CD8-positive, alpha-beta memory T cell (primary cell): Measurements from ENCODE around the gene PLK2. TPM values are rescaled to one million over a fixed set of nuclear protein-coding genes. Genes with fewer than 3 reads are reported as not detected.
A peak's percentile ranks its signal among the peaks of the same experiment; 100 is the strongest.

Experiments
- CTCF ChIA-PET: fragments of 350-600 bp; sonication (Branson Sonifier 250); formaldehyde crosslinking; loops from one replicate; lab custom pipeline; 2021; ENCODE audit warnings: antibody characterized with exemption; lab: Charles Lee
- POLR2A ChIA-PET: fragments of 350-600 bp; sonication (Branson Sonifier 250); formaldehyde crosslinking; loops from one replicate; lab custom pipeline; 2021; ENCODE audit warnings: antibody characterized with exemption; lab: Charles Lee
- DNase-seq, 5 donors: peaks; one replicate each; pipeline versions ENCODE4 v3.0.0 to v3.0.0-alpha.2; 2020 to 2022; ENCODE audit warnings: mixed read lengths in 1 of 5
- H3K27ac ChIP-seq: one replicate; pipeline ENCODE4 v1.7.0; 2013; ENCODE audit warnings: low read depth, mild to moderate bottlenecking, low read length, moderate library complexity
- H3K27me3 ChIP-seq: 2 replicates; pipeline ENCODE4 v1.7.0; 2013; ENCODE audit warnings: low read length, mild to moderate bottlenecking; ENCODE audit not compliant: insufficient read depth, poor library complexity, severe bottlenecking
- H3K36me3 ChIP-seq: 2 replicates; pipeline ENCODE4 v1.7.0; 2013; ENCODE audit warnings: mild to moderate bottlenecking, low read length, moderate library complexity; ENCODE audit not compliant: insufficient read depth
- H3K4me1 ChIP-seq: 2 replicates; pipeline ENCODE4 v1.7.0; 2013; ENCODE audit warnings: mild to moderate bottlenecking, low read length, moderate library complexity; ENCODE audit not compliant: insufficient read depth
- H3K4me3 ChIP-seq: 2 replicates; pipeline ENCODE4 v1.7.0; 2013; ENCODE audit warnings: mild to moderate bottlenecking, low read length
- H3K9me3 ChIP-seq: 2 replicates; pipeline ENCODE4 v1.7.0; 2013; ENCODE audit warnings: mild to moderate bottlenecking, low read length
- H3K27ac Mint-ChIP-seq, 8 donors: one replicate each; pipeline ENCODE4 v1.8.0; 2020 to 2021; ENCODE audit warnings: mixed read lengths in 8 of 8, mild to moderate bottlenecking in 6 of 8, inconsistent platforms in 3 of 8, moderate library complexity in 3 of 8
- H3K27me3 Mint-ChIP-seq, 2 donors: one replicate each; pipeline ENCODE4 v1.8.0; 2020 to 2021; ENCODE audit warnings: mixed read lengths in 2 of 2, mild to moderate bottlenecking in 1 of 2, moderate library complexity in 1 of 2
- H3K36me3 Mint-ChIP-seq, 3 donors: one replicate each; pipeline ENCODE4 v1.8.0; 2020 to 2021; ENCODE audit warnings: mixed read lengths in 3 of 3, inconsistent platforms in 1 of 3, mild to moderate bottlenecking in 1 of 3
- H3K4me1 Mint-ChIP-seq, 3 donors: one replicate each; pipeline ENCODE4 v1.8.0; 2020 to 2021; ENCODE audit warnings: mixed read lengths in 3 of 3, inconsistent platforms in 1 of 3, mild to moderate bottlenecking in 1 of 3
- H3K4me3 Mint-ChIP-seq, 7 donors: one replicate each; pipeline ENCODE4 v1.8.0; 2020 to 2021; ENCODE audit warnings: mixed read lengths in 7 of 7, mild to moderate bottlenecking in 6 of 7, moderate library complexity in 4 of 7, inconsistent platforms in 2 of 7
- H3K9me3 Mint-ChIP-seq, 5 donors: one replicate each; pipeline ENCODE4 v1.8.0; 2020 to 2022; ENCODE audit warnings: mixed read lengths in 5 of 5, mild to moderate bottlenecking in 3 of 5, moderate library complexity in 2 of 5, inconsistent platforms in 1 of 5
- polyA plus RNA-seq: library from polyadenylated mRNA; unstranded; fragments of 300-500 nt; fragmentation: Illumina TruSeq; gene quantifications from one replicate; pipeline ENCODE4 v1.2.3, GENCODE V29; 2021
- total RNA-seq, 2 experiments: library from RNA; stranded (reverse); gene quantifications; one replicate each; pipeline ENCODE4 v1.2.3, GENCODE V29; 2021

Gene PLK2
- total and polyA plus RNA-seq, 3 experiments from 2014 or later, result 2.5 to 5.2 (median 3.0) TPM

DNA sequence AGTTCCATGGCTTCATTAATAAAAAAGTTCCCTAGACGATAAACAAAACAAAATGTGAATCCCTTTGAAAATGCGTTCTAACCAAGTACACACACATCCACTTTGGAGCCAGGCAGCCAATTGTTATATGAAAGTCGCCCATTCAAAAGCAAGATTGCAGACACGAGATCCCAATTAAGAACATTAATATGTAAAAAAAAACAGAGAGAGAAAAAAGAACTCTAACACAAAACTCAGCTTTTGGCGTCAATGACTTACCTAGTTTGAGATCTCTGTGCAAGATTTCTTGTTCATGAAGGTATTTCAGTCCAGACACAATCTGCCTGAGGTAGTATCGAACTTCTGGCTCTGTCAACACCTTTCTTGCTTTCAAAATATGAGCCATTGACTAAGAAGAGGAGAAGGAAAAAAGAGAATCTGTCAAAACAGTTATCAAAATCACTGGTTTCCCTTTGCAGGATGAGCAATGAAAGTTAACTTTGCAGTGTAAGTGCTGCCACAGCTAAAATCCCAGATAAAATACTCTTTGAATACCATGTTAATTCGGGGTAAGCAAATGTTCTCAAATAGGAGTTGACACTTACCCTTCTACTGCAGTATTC is 1.6 kb downstream of the PLK2 start:
- ChIA-PET POLR2A (no interaction called here), CTCF (no interaction called here)
- Mint-ChIP-seq H3K4me3 (peak overlapping the region in 6 of 7 donors; percentile 42 to 92 (median 85)), H3K9me3 (no peaks in the 10 kb centered on the region), H3K27ac (peak overlapping the region in 1 of 8 donors; percentile 38), H3K27me3 (peaks cover 19 to 20% of the 10 kb centered on the region in 2 donors), H3K4me1 (peaks cover 13 to 17% (median 17%) of the 10 kb centered on the region in 3 donors), H3K36me3 (peaks cover 0 to 1% (median 0%) of the 10 kb centered on the region in 3 donors)
- DNase-seq, result peak in 1 of 5 donors; percentile 4
- Histone ChIP-seq H3K4me1 (peaks cover 11% of the 10 kb centered on the region), H3K27me3 (no peaks in the 10 kb centered on the region), H3K36me3 (no peaks in the 10 kb centered on the region), H3K4me3 (no peak overlapping the region), H3K9me3 (no peaks in the 10 kb centered on the region), H3K27ac (no peak overlapping the region)

DNA sequence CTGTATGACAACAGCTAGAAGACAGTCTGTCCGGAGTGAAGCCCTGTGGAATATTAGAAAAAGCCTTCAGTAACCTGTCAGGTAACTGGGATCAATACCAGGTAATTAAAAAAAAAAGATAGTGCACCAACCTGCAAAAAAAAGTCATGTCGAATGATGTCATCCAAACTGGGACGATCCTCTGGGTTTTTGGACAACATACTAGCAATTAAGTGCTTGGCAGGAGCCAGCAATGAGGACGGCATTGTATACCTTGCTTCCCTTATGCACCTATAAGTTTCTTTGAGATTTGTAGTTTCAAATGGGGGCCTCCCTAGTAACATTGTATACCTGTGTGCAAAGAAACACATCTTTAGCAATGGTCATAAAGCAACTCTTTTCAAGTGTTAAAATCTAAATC is 2.8 kb downstream of the PLK2 start:
- Mint-ChIP-seq H3K9me3 (peaks cover 0 to 4% (median 0%) of the 10 kb centered on the region in 5 donors), H3K27me3 (peaks cover 19 to 21% of the 10 kb centered on the region in 2 donors), H3K4me1 (peaks cover 13 to 17% (median 17%) of the 10 kb centered on the region in 3 donors), H3K27ac (peak overlapping the region in 1 of 8 donors; percentile 23), H3K4me3 (peak overlapping the region in 1 of 7 donors; percentile 34), H3K36me3 (peaks cover 0 to 1% (median 0%) of the 10 kb centered on the region in 3 donors)
- no peak for DNase-seq
- CTCF ChIA-PET, result no interaction called here
- Histone ChIP-seq H3K36me3 (no peaks in the 10 kb centered on the region), H3K4me3 (no peak overlapping the region), H3K27ac (no peak overlapping the region), H3K4me1 (peaks cover 11% of the 10 kb centered on the region), H3K9me3 (no peaks in the 10 kb centered on the region), H3K27me3 (no peaks in the 10 kb centered on the region)
- POLR2A ChIA-PET, result no interaction called here

DNA sequence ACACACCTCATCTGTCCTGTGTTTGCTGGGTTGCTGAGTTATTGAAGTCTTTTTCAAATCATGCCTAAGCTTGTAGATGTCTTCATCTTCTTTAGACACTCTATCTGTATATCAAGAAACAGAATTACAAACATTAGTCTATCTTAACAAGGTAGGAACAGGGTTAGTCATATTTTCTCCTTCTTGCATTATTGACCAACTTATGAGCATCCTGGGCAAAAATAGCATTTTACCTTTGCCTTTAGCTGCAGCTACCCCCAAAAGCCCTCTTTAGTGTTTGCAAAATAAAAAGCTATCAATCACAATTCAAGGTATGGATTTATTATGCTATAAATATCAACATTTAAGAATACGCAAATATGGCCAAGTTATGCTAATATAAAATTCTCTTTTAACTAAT is 3.4 kb downstream of the PLK2 start:
- no peaks in the 10 kb centered on the region for H3K27me3 ChIP-seq
- H3K36me3 ChIP-seq, result no peaks in the 10 kb centered on the region
- no peak overlapping the region for H3K27ac Mint-ChIP-seq
- peaks cover 0 to 5% (median 0%) of the 10 kb centered on the region in 5 donors for H3K9me3 Mint-ChIP-seq
- POLR2A ChIA-PET, result no interaction called here
- H3K4me1 ChIP-seq, result peaks cover 11% of the 10 kb centered on the region
- no peak overlapping the region for H3K4me3 ChIP-seq
- peaks cover 13 to 17% (median 17%) of the 10 kb centered on the region in 3 donors for H3K4me1 Mint-ChIP-seq
- no peaks in the 10 kb centered on the region for H3K9me3 ChIP-seq
- peaks cover 0 to 1% (median 0%) of the 10 kb centered on the region in 3 donors for H3K36me3 Mint-ChIP-seq
- CTCF ChIA-PET, result no interaction called here
- H3K27ac ChIP-seq, result no peak overlapping the region
- H3K4me3 Mint-ChIP-seq, result no peak overlapping the region
- peaks cover 20 to 24% of the 10 kb centered on the region in 2 donors for H3K27me3 Mint-ChIP-seq
- DNase-seq, result no peak

DNA sequence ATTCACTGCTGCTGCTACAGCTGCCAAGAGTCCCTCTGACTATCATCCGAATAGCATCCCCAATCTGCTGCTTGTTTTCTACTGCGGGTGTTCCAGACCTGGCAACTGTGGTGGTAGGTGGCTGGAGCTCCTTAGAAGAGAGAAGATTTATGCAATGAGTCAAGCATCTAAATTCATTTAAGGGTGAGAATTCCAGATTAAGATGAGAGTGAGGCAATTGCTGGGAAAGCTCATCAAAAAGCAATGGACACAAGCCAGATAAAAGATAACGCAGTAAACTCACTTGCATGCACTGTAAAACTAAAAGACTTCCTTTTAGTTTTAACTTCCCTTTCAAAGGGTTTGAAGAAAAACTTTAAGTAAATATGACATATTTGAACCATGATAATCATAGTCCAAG is 3.9 kb downstream of the PLK2 start:
- no peak for DNase-seq
- ChIA-PET POLR2A (interaction anchor here (0.6 kb wide), 1 partner anchor 1158 kb away, joined by 3 read pairs; no protein-coding TSS in a partner anchor), CTCF (no interaction called here)
- Histone ChIP-seq H3K27ac (no peak overlapping the region), H3K9me3 (no peaks in the 10 kb centered on the region), H3K4me3 (no peak overlapping the region), H3K36me3 (no peaks in the 10 kb centered on the region), H3K4me1 (peaks cover 11% of the 10 kb centered on the region), H3K27me3 (no peaks in the 10 kb centered on the region)
- Mint-ChIP-seq H3K27me3 (peaks cover 20 to 27% of the 10 kb centered on the region in 2 donors), H3K9me3 (peaks cover 0 to 5% (median 0%) of the 10 kb centered on the region in 5 donors), H3K36me3 (peaks cover 0 to 1% (median 0%) of the 10 kb centered on the region in 3 donors), H3K27ac (peak overlapping the region in 1 of 8 donors; percentile 31), H3K4me1 (peaks cover 11 to 16% (median 15%) of the 10 kb centered on the region in 3 donors), H3K4me3 (no peak overlapping the region)

DNA sequence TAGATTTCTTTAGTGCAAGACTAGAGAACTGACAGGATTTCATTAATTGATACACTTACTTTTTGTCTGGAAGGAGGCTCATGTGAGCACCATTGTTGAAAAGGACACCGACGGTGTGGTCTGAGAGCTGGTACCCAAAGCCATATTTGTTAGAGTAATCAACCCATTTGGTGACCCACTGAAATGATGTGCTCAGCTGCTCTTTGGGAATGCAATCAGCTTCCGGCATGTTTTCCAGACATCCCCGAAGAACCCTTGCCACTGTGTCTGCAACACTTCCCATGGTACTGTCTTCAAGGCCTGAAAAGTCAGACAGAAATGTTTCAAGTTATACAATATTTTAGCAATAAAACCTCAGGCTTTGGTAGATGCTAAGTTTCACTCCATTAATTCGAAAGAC is 4.4 kb downstream of the PLK2 start:
- Mint-ChIP-seq H3K4me1 (peaks cover 8 to 12% (median 11%) of the 10 kb centered on the region in 3 donors), H3K4me3 (no peak overlapping the region), H3K27me3 (peaks cover 20 to 31% of the 10 kb centered on the region in 2 donors), H3K27ac (no peak overlapping the region), H3K9me3 (peaks cover 0 to 5% (median 0%) of the 10 kb centered on the region in 5 donors), H3K36me3 (peaks cover 0 to 1% (median 0%) of the 10 kb centered on the region in 3 donors)
- Histone ChIP-seq H3K4me1 (peaks cover 8% of the 10 kb centered on the region), H3K9me3 (no peaks in the 10 kb centered on the region), H3K27me3 (no peaks in the 10 kb centered on the region), H3K4me3 (no peak overlapping the region), H3K27ac (no peak overlapping the region), H3K36me3 (no peaks in the 10 kb centered on the region)
- ChIA-PET CTCF (no interaction called here), POLR2A (interaction anchor here (0.6 kb wide), 1 partner anchor 1157 kb away, joined by 3 read pairs; no protein-coding TSS in a partner anchor)
- DNase-seq, result no peak

DNA sequence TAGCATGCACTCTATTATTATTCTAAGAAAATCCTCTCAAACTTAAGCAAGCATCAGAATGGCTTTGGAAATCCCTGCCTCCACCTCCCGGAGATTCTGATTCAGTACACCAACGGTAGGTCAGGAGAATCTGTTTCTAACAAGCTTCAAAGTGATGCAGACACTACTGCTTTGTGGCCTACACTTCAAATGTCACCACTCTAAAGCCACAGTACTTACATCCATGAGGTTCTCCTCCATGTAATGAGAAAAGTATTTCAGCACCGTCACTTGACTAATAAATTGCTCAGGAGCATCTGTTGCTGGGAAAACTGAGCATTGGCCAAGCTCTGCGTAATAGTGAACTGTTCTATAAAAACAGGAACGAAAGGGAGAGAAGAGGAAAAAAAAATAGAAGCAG is 4.8 kb downstream of the PLK2 start:
- no peak overlapping the region for H3K27ac ChIP-seq
- POLR2A ChIA-PET, result no interaction called here
- peaks cover 0 to 1% (median 0%) of the 10 kb centered on the region in 3 donors for H3K36me3 Mint-ChIP-seq
- CTCF ChIA-PET, result no interaction called here
- no peak overlapping the region for H3K27ac Mint-ChIP-seq
- H3K4me1 Mint-ChIP-seq, result peaks cover 8 to 12% (median 11%) of the 10 kb centered on the region in 3 donors
- no peak overlapping the region for H3K4me3 Mint-ChIP-seq
- H3K4me3 ChIP-seq, result no peak overlapping the region
- peaks cover 0 to 5% (median 0%) of the 10 kb centered on the region in 5 donors for H3K9me3 Mint-ChIP-seq
- H3K27me3 Mint-ChIP-seq, result peaks cover 20 to 31% of the 10 kb centered on the region in 2 donors
- H3K9me3 ChIP-seq, result no peaks in the 10 kb centered on the region
- DNase-seq, result no peak
- peaks cover 8% of the 10 kb centered on the region for H3K4me1 ChIP-seq
- no peaks in the 10 kb centered on the region for H3K36me3 ChIP-seq
- no peaks in the 10 kb centered on the region for H3K27me3 ChIP-seq

DNA sequence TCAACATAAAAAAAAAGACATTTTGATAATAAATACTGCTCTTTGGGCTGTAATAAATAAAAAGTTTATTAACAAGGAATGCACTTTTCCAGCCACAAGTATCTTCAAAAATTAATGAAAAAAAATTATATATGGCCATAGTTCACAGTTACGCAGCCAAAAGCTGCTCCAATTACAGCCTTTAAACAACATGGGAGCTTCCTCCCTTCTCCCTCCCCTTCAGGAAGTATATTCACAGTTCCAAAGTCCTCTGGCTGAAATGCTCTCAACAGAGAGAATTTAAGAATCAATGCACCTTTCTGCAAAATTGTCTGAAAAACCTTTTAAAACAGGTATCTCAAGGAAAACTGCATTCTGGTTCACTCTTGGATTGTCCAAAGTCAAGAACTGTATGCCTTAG is 5.9 kb downstream of the PLK2 start:
- Histone ChIP-seq H3K27me3 (no peaks in the 10 kb centered on the region), H3K4me1 (peaks cover 6% of the 10 kb centered on the region), H3K36me3 (no peaks in the 10 kb centered on the region), H3K9me3 (no peaks in the 10 kb centered on the region), H3K27ac (no peak overlapping the region), H3K4me3 (no peak overlapping the region)
- Mint-ChIP-seq H3K36me3 (peaks cover 0 to 1% (median 0%) of the 10 kb centered on the region in 3 donors), H3K4me1 (peaks cover 5 to 9% (median 8%) of the 10 kb centered on the region in 3 donors), H3K4me3 (no peak overlapping the region), H3K27ac (no peak overlapping the region), H3K27me3 (peaks cover 14 to 30% of the 10 kb centered on the region in 2 donors), H3K9me3 (peaks cover 0 to 5% (median 0%) of the 10 kb centered on the region in 5 donors)
- CTCF ChIA-PET, result no interaction called here
- DNase-seq, result no peak
- POLR2A ChIA-PET, result no interaction called here

DNA sequence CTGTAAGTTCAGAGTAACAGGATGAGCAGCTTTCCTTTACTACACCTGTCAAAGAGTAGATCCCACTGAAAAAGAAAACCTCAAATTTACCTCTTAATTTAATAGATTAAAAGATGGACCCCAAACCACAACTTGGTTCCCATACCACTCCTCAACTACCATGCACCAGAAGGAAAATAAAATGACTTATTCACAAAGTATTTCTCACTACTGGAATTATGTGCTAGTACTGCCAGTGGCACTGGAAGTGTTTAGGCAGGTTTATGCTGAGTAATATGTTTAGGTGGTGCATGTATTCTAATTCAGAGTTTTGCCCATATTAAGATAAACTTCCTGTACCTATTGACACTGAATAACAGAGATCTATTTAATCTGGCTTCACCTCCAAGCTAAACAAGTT is 6.6 kb downstream of the PLK2 start:
- Histone ChIP-seq H3K9me3 (no peaks in the 10 kb centered on the region), H3K27me3 (no peaks in the 10 kb centered on the region), H3K27ac (no peak overlapping the region), H3K36me3 (no peaks in the 10 kb centered on the region), H3K4me3 (no peak overlapping the region), H3K4me1 (no peaks in the 10 kb centered on the region)
- H3K36me3 Mint-ChIP-seq, result peaks cover 0 to 1% (median 0%) of the 10 kb centered on the region in 3 donors
- POLR2A ChIA-PET, result no interaction called here
- peaks cover 0 to 5% (median 0%) of the 10 kb centered on the region in 5 donors for H3K9me3 Mint-ChIP-seq
- H3K27ac Mint-ChIP-seq, result no peak overlapping the region
- H3K4me1 Mint-ChIP-seq, result peaks cover 0 to 3% (median 2%) of the 10 kb centered on the region in 3 donors
- DNase-seq, result no peak
- H3K27me3 Mint-ChIP-seq, result peaks cover 6 to 26% of the 10 kb centered on the region in 2 donors
- no peak overlapping the region for H3K4me3 Mint-ChIP-seq
- CTCF ChIA-PET, result no interaction called here
